Liver (tissue), 9 donors: ENCODE results near the gene DAGLB. TPM values are rescaled to one million over a fixed set of nuclear protein-coding genes. Genes with fewer than 3 reads are reported as not detected.

Experiments used
- DNase-seq: peaks from one replicate; pipeline ENCODE4 v3.0.0-alpha.2; 2017; ENCODE audit warnings: low spot score
- H3K27ac ChIP-seq, 2 donors: one replicate each; pipeline ENCODE4 v1.7.0; 2013; ENCODE audit warnings: inconsistent platforms in 2 of 2, low read length in 2 of 2, control low read depth in 1 of 2, low read depth in 1 of 2, mild to moderate bottlenecking in 1 of 2
- H3K27me3 ChIP-seq, 4 donors: one replicate each; pipeline versions ENCODE4 v1.6.1 to v1.7.0; 2013; ENCODE audit warnings: low read length in 3 of 4, inconsistent platforms in 1 of 4, mild to moderate bottlenecking in 1 of 4, moderate library complexity in 1 of 4; ENCODE audit not compliant: control insufficient read depth in 4 of 4, insufficient read depth in 4 of 4
- H3K36me3 ChIP-seq, 4 donors: one replicate each; pipeline versions ENCODE4 v1.6.1 to v1.7.0; 2013; ENCODE audit warnings: low read length in 3 of 4, mild to moderate bottlenecking in 3 of 4, low read depth in 1 of 4, moderate library complexity in 1 of 4; ENCODE audit not compliant: control insufficient read depth in 4 of 4, insufficient read depth in 3 of 4
- H3K4me1 ChIP-seq, 4 donors: one replicate each; pipeline versions ENCODE4 v1.6.1 to v1.7.0; 2013; ENCODE audit warnings: low read length in 3 of 4, mild to moderate bottlenecking in 3 of 4, moderate library complexity in 1 of 4; ENCODE audit not compliant: control insufficient read depth in 4 of 4, insufficient read depth in 4 of 4
- H3K4me3 ChIP-seq, 3 donors: one replicate each; pipeline versions ENCODE4 v1.6.1 to v1.7.0; 2013; ENCODE audit warnings: low read length in 3 of 3, control low read depth in 1 of 3, low read depth in 1 of 3, mild to moderate bottlenecking in 1 of 3
- H3K9ac ChIP-seq, 2 donors: one replicate each; pipeline ENCODE4 v1.7.0; 2013; ENCODE audit warnings: low read length in 2 of 2, mild to moderate bottlenecking in 2 of 2, moderate library complexity in 2 of 2, control low read depth in 1 of 2, low read depth in 1 of 2
- H3K9me3 ChIP-seq, 4 donors: one replicate each; pipeline versions ENCODE4 v1.6.1 to v1.7.0; 2013; ENCODE audit warnings: low read length in 3 of 4; ENCODE audit not compliant: control insufficient read depth in 4 of 4
- CTCF ChIP-seq: fragments of 150-350 bp; IDR thresholded peaks from 2 replicates; pipeline ENCODE4 v1.5.1; 2017; ENCODE audit warnings: improper control_type of control experiment, low read depth, low read length; ENCODE audit not compliant: missing input control
- EGR1 ChIP-seq, 2 donors: IDR thresholded peaks; 2 replicates each; pipeline ENCODE4 v1.6.1; 2016 to 2018; ENCODE audit warnings: antibody characterized with exemption in 2 of 2, low read depth in 2 of 2
- FOXA1 ChIP-seq: IDR thresholded peaks from 2 replicates; pipeline ENCODE4 v1.6.1; 2016; ENCODE audit warnings: antibody characterized with exemption
- FOXA2 ChIP-seq: IDR thresholded peaks from 2 replicates; pipeline ENCODE4 v1.6.1; 2016; ENCODE audit warnings: antibody characterized with exemption
- GABPA ChIP-seq, 2 donors: IDR thresholded peaks in 1 of 2; conservative IDR thresholded peaks in 1 of 2; 2 replicates each; pipeline ENCODE4 v1.6.1; 2016; ENCODE audit warnings: antibody characterized with exemption in 2 of 2, mild to moderate bottlenecking in 1 of 2, moderate library complexity in 1 of 2
- HNF4A ChIP-seq, 2 donors: conservative IDR thresholded peaks; 2 replicates each; pipeline ENCODE4 v1.6.1; 2016; ENCODE audit warnings: antibody characterized with exemption in 2 of 2, mild to moderate bottlenecking in 2 of 2
- HNF4G ChIP-seq: IDR thresholded peaks from 2 replicates; pipeline ENCODE4 v1.6.1; 2016; ENCODE audit warnings: antibody characterized with exemption
- JUND ChIP-seq, 2 donors: IDR thresholded peaks; 2 replicates each; pipeline ENCODE4 v1.6.1; 2016; ENCODE audit warnings: antibody characterized with exemption in 2 of 2
- MAX ChIP-seq: IDR thresholded peaks from 2 replicates; pipeline ENCODE4 v1.6.1; 2016; ENCODE audit warnings: antibody characterized with exemption
- NR2F2 ChIP-seq: IDR thresholded peaks from 2 replicates; pipeline ENCODE4 v1.6.1; 2016; ENCODE audit warnings: antibody characterized with exemption
- RAD21 ChIP-seq, 2 donors: IDR thresholded peaks; 2 replicates each; pipeline ENCODE4 v1.6.1; 2016; ENCODE audit warnings: antibody characterized with exemption in 2 of 2, mild to moderate bottlenecking in 2 of 2
- RXRA ChIP-seq, 2 donors: IDR thresholded peaks; 2 replicates each; pipeline ENCODE4 v1.6.1; 2017 to 2018; ENCODE audit warnings: antibody characterized with exemption in 2 of 2, mild to moderate bottlenecking in 1 of 2
- SP1 ChIP-seq: IDR thresholded peaks from 2 replicates; pipeline ENCODE4 v1.6.1; 2018; ENCODE audit warnings: antibody characterized with exemption, mild to moderate bottlenecking
- TAF1 ChIP-seq: conservative IDR thresholded peaks from 2 replicates; pipeline ENCODE4 v1.6.1; 2016; ENCODE audit warnings: antibody characterized with exemption, mild to moderate bottlenecking
- YY1 ChIP-seq: IDR thresholded peaks from 2 replicates; pipeline ENCODE4 v1.6.1; 2016; ENCODE audit warnings: antibody characterized with exemption, mild to moderate bottlenecking
- WGBS: extraction: QIAGEN DNeasy Blood & Tissue Kit; methylation state at CpG from one replicate; pipeline ENCODE4 v1.1.7; 2013; 5-methylcytosine and 5-hydroxymethylcytosine counted together
- polyA plus RNA-seq, 2 donors: library from polyadenylated mRNA; stranded (reverse) in 1 of 2; unstranded in 1 of 2; fragments of 200-250 nt in 1 of 2; fragments of >200 nt in 1 of 2; fragmentation: Nextera tagmentation in 1 of 2; extraction: Ambion mirVana in 1 of 2; gene quantifications; one replicate each; pipeline versions ENCODE4 v1.2.1 to v1.2.3, GENCODE V29; 2013 to 2015
- total RNA-seq, 2 donors: library from RNA; depleted of rRNA; stranded (reverse); fragments of >200 nt; gene quantifications; one replicate each; pipeline ENCODE4 v1.2.3, GENCODE V29; 2014
- TF ChIP-seq, protein P1 (sequence below): IDR thresholded peaks from 2 replicates; pipeline ENCODE4 v1.6.1; 2016; ENCODE audit warnings: antibody characterized with exemption
- TF ChIP-seq, protein P2 (sequence below): IDR thresholded peaks from 2 replicates; pipeline ENCODE4 v1.6.1; 2016; ENCODE audit warnings: antibody characterized with exemption
- TF ChIP-seq, protein P3 (sequence below): IDR thresholded peaks from 2 replicates; pipeline ENCODE4 v1.6.1; 2016; ENCODE audit warnings: antibody characterized with exemption, mild to moderate bottlenecking
- donor health status: healthy.
- donor health status: healthy.
- donor health status: healthy.
- donor health status: healthy.
- donor health status: healthy.

DAGLB gene
- total and polyA plus RNA-seq, 4 donors, result 4.9 to 10.7 (median 8.4) TPM

DNA sequence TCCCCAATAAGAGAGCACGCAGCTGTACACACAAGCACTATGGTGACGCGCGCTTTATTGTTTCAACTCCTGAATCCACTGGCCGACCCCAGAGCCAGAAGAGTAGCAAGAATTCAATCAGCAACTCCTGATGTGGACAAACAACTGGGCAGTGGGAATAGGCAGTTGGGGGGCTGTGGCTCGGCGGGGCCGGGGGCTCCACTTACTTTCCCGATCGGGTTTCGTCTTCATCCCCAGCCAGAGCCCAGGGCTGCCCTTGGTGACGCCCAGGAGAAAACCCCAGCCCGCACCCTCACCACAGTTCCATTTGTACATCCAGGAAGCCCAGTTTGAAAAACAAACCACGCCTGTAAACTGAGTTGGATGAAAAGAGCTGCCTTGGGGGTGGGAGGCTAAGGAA, 38.7 kb downstream of the DAGLB start:
- no peak for DNase-seq
- WGBS, result 96% methylated on average over 14 of the region's 14 CpGs
- Histone ChIP-seq H3K4me3 (no peak overlapping the region), H3K27me3 (no peaks in the 10 kb centered on the region), H3K4me1 (no peaks in the 10 kb centered on the region), H3K9me3 (no peaks in the 10 kb centered on the region), H3K27ac (no peak overlapping the region), H3K9ac (no peak overlapping the region), H3K36me3 (peaks cover 11 to 65% (median 38%) of the 10 kb centered on the region in 4 donors)
- TF ChIP-seq JUND (IDR thresholded peaks at IDR 0.05) (no peak), FOXA2 (no peak), SP1 (no peak), TAF1 (no peak), YY1 (no peak), FOXA1 (no peak)
- TF ChIP-seq, protein P1, sequence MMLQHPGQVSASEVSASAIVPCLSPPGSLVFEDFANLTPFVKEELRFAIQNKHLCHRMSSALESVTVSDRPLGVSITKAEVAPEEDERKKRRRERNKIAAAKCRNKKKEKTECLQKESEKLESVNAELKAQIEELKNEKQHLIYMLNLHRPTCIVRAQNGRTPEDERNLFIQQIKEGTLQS, result no peak
- TF ChIP-seq, protein P2, sequence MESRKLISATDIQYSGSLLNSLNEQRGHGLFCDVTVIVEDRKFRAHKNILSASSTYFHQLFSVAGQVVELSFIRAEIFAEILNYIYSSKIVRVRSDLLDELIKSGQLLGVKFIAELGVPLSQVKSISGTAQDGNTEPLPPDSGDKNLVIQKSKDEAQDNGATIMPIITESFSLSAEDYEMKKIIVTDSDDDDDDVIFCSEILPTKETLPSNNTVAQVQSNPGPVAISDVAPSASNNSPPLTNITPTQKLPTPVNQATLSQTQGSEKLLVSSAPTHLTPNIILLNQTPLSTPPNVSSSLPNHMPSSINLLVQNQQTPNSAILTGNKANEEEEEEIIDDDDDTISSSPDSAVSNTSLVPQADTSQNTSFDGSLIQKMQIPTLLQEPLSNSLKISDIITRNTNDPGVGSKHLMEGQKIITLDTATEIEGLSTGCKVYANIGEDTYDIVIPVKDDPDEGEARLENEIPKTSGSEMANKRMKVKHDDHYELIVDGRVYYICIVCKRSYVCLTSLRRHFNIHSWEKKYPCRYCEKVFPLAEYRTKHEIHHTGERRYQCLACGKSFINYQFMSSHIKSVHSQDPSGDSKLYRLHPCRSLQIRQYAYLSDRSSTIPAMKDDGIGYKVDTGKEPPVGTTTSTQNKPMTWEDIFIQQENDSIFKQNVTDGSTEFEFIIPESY, result no peak

DNA sequence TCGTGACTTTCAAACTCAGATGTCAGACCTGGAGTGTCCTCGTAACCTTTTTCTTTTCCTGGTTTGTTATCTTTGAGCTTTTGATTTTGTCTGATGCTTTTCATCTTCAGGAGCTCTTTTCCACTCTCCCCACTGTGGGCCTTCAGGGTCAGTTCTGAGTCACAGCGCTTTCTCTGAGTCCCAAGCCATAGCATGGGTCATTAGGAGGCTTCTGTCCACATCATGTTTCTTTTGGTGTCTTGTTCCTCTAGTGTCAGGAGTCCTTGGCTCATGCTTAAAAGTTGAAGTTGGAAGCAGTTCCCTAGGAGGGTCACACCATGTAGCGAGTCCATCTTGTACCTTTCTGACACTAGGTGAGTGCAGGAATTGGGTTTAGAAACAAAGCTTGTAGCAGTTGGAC, 40.3 kb downstream of the DAGLB start:
- no peaks in the 10 kb centered on the region for H3K27me3 ChIP-seq
- WGBS, result 98% methylated on average over 4 of the region's 4 CpGs
- no peak overlapping the region for H3K9ac ChIP-seq
- H3K9me3 ChIP-seq, result no peaks in the 10 kb centered on the region
- H3K36me3 ChIP-seq, result peaks cover 11 to 68% (median 45%) of the 10 kb centered on the region in 4 donors
- no peaks in the 10 kb centered on the region for H3K4me1 ChIP-seq
- no peak overlapping the region for H3K4me3 ChIP-seq
- TF ChIP-seq, protein P1, result no peak
- no peak for TF ChIP-seq EGR1 (IDR thresholded peaks at IDR 0.05; ENCODE audit: low read depth in 2 of 2)
- no peak overlapping the region for H3K27ac ChIP-seq
- DNase-seq, result no peak

DNA sequence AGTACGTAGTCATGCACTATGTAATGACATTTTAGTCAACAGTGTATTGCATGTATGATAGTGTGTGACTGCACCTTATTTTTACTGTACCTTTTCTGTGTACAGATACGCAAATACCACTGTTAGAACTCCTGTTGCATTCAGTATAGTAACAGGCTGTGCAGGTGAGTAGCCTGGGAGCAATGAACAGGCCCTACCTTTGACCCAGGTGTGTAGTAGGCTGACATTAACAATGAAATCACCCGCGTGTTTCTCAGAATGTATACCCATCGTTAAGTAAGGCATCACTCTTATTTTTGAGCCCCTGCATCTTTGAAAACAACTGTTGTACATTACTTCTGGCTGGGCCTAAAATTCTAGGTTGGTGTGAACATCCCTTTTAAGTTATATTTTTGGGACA, 41.6 kb downstream of the DAGLB start:
- no peak overlapping the region for H3K4me3 ChIP-seq
- H3K27me3 ChIP-seq, result no peaks in the 10 kb centered on the region
- no peaks in the 10 kb centered on the region for H3K4me1 ChIP-seq
- no peaks in the 10 kb centered on the region for H3K9me3 ChIP-seq
- no peak overlapping the region for H3K27ac ChIP-seq
- WGBS, result 96% methylated on average over 5 of the region's 5 CpGs
- peaks cover 14 to 73% (median 49%) of the 10 kb centered on the region in 4 donors for H3K36me3 ChIP-seq
- no peak for DNase-seq
- no peak overlapping the region for H3K9ac ChIP-seq
- TF ChIP-seq TAF1, result no peak
- no peak for TF ChIP-seq EGR1 (IDR thresholded peaks at IDR 0.05; ENCODE audit: low read depth in 2 of 2)
- TF ChIP-seq HNF4A (conservative IDR thresholded peaks at IDR 0.05), result no peak
- no peak for TF ChIP-seq HNF4G
- TF ChIP-seq NR2F2, result no peak
- TF ChIP-seq, protein P3, sequence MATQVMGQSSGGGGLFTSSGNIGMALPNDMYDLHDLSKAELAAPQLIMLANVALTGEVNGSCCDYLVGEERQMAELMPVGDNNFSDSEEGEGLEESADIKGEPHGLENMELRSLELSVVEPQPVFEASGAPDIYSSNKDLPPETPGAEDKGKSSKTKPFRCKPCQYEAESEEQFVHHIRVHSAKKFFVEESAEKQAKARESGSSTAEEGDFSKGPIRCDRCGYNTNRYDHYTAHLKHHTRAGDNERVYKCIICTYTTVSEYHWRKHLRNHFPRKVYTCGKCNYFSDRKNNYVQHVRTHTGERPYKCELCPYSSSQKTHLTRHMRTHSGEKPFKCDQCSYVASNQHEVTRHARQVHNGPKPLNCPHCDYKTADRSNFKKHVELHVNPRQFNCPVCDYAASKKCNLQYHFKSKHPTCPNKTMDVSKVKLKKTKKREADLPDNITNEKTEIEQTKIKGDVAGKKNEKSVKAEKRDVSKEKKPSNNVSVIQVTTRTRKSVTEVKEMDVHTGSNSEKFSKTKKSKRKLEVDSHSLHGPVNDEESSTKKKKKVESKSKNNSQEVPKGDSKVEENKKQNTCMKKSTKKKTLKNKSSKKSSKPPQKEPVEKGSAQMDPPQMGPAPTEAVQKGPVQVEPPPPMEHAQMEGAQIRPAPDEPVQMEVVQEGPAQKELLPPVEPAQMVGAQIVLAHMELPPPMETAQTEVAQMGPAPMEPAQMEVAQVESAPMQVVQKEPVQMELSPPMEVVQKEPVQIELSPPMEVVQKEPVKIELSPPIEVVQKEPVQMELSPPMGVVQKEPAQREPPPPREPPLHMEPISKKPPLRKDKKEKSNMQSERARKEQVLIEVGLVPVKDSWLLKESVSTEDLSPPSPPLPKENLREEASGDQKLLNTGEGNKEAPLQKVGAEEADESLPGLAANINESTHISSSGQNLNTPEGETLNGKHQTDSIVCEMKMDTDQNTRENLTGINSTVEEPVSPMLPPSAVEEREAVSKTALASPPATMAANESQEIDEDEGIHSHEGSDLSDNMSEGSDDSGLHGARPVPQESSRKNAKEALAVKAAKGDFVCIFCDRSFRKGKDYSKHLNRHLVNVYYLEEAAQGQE, result no peak
- TF ChIP-seq, protein P2, result no peak
- TF ChIP-seq GABPA (IDR thresholded peaks at IDR 0.05 in 1 of 2, conservative IDR thresholded peaks at IDR 0.05 in 1 of 2), result no peak
- TF ChIP-seq SP1, result no peak
- TF ChIP-seq CTCF, result no peak
- TF ChIP-seq FOXA2, result no peak
- TF ChIP-seq RXRA (IDR thresholded peaks at IDR 0.05), result no peak
- TF ChIP-seq RAD21 (IDR thresholded peaks at IDR 0.05), result no peak
- no peak for TF ChIP-seq MAX
- TF ChIP-seq, protein P1, result no peak
- TF ChIP-seq JUND (IDR thresholded peaks at IDR 0.05), result no peak
- no peak for TF ChIP-seq YY1
